Endothelial cell of umbilical vein (primary cell): ENCODE results near the gene RELN. TPM values are rescaled to one million over a fixed set of nuclear protein-coding genes. Genes with fewer than 3 reads are reported as not detected.

ENCODE experiments used
- BruUV-seq: library from RNA; stranded (reverse); fragments of 400-500 nt; replicated peaks from 2 replicates; lab custom pipeline; 2021; lab: Mats Ljungman, UMichigan
- CTCF ChIA-PET: fragments of 300-600, 350-600 bp; sonication (Branson Sonifier 250); formaldehyde crosslinking; loops from one replicate; lab custom pipeline; 2021; ENCODE audit warnings: antibody characterized with exemption, inconsistent platforms; lab: Charles Lee
- POLR2A ChIA-PET: fragments of 300-600, 350-600 bp; sonication (Branson Sonifier 250); formaldehyde crosslinking; loops from one replicate; lab custom pipeline; 2021; ENCODE audit warnings: antibody characterized with exemption, inconsistent platforms; lab: Charles Lee
- DNase-seq: peaks from one replicate; pipeline ENCODE4 v3.0.0-alpha.2; 2011; ENCODE audit warnings: low read depth, low spot score
- FAIRE-seq: peaks from 2 replicates; lab custom pipeline; 2011; peaks lifted over from hg19 to GRCh38; lab: Jason Lieb, UNC
- H2AFZ ChIP-seq: 2 replicates; pipeline ENCODE4 v1.6.0; 2012; ENCODE audit warnings: low read depth, low read length, control low read depth, inconsistent platforms
- H3K27ac ChIP-seq: 2 replicates; pipeline ENCODE4 v1.5.1; 2011; ENCODE audit warnings: low read depth, mild to moderate bottlenecking, control low read depth, low read length, moderate library complexity; ENCODE audit not compliant: insufficient read depth
- H3K27me3 ChIP-seq, 2 experiments: 2 replicates each; pipeline versions ENCODE4 v1.6.0 to v1.6.1; 2011; ENCODE audit warnings: low read length in 2 of 2, mixed read lengths in 1 of 2; ENCODE audit not compliant: control insufficient read depth in 2 of 2, insufficient read depth in 2 of 2
- H3K36me3 ChIP-seq, 2 experiments: 2 replicates in 1 of 2; 3 replicates in 1 of 2; pipeline ENCODE4 v1.5.1; 2011; ENCODE audit warnings: low read length in 2 of 2, mild to moderate bottlenecking in 1 of 2, moderate library complexity in 1 of 2; ENCODE audit not compliant: control insufficient read depth in 2 of 2, insufficient read depth in 2 of 2; ENCODE audit errors: extremely low read depth in 1 of 2
- H3K4me1 ChIP-seq: 3 replicates; pipeline ENCODE4 v1.5.1; 2011; ENCODE audit warnings: mild to moderate bottlenecking, low read length; ENCODE audit not compliant: control insufficient read depth, insufficient read depth; ENCODE audit errors: extremely low read depth
- H3K4me2 ChIP-seq: 2 replicates; pipeline ENCODE4 v1.6.1; 2011; ENCODE audit warnings: low read length, control low read depth, mixed read lengths; ENCODE audit not compliant: insufficient read depth
- H3K4me3 ChIP-seq, 3 experiments: fragments of 200-600 bp in 1 of 3; sonication (generic), shearing (Covaris generic) in 1 of 3; replicated peaks in 1 of 3; 2 replicates each; pipeline ENCODE4 v1.5.1; 2011 to 2016; ENCODE audit warnings: control low read depth in 3 of 3, low read length in 3 of 3, mild to moderate bottlenecking in 2 of 3, inconsistent platforms in 1 of 3, low read depth in 1 of 3, moderate library complexity in 1 of 3; ENCODE audit not compliant: insufficient read depth in 1 of 3
- H3K79me2 ChIP-seq: 2 replicates; pipeline ENCODE4 v1.6.0; 2012; ENCODE audit warnings: low read length, inconsistent platforms; ENCODE audit not compliant: control insufficient read depth, insufficient read depth
- H3K9ac ChIP-seq: replicated peaks from 2 replicates; pipeline ENCODE3; 2011; ENCODE audit warnings: low read length, control low read depth; ENCODE audit not compliant: insufficient read depth; ENCODE audit errors: extremely low read depth
- H3K9me1 ChIP-seq: replicated peaks from 3 replicates; pipeline ENCODE4 v1.6.0; 2011; ENCODE audit warnings: mild to moderate bottlenecking, low read length; ENCODE audit not compliant: control insufficient read depth, insufficient read depth; ENCODE audit errors: extremely low read depth
- H3K9me3 ChIP-seq: replicated peaks from 2 replicates; pipeline ENCODE4 v1.5.1; 2012; ENCODE audit warnings: low read length, inconsistent platforms; ENCODE audit not compliant: control insufficient read depth, insufficient read depth
- H4K20me1 ChIP-seq: replicated peaks from 2 replicates; pipeline ENCODE3; 2011; ENCODE audit warnings: mild to moderate bottlenecking, low read length; ENCODE audit not compliant: control insufficient read depth, insufficient read depth; ENCODE audit errors: extremely low read depth
- EZH2 ChIP-seq: IDR thresholded peaks from 2 replicates; pipeline ENCODE4 v1.6.1; 2012; ENCODE audit warnings: borderline replicate concordance, low read depth, mild to moderate bottlenecking, moderate library complexity, low read length, inconsistent platforms; ENCODE audit not compliant: severe bottlenecking
- FOS ChIP-seq: IDR thresholded peaks from 2 replicates; pipeline ENCODE4 v1.6.1; 2011; ENCODE audit warnings: mild to moderate bottlenecking, low read length, moderate library complexity, borderline replicate concordance; ENCODE audit not compliant: insufficient read depth
- GATA2 ChIP-seq: IDR thresholded peaks from 2 replicates; pipeline ENCODE4 v1.7.0; 2011; ENCODE audit warnings: low read depth, mild to moderate bottlenecking, moderate library complexity, mixed read lengths, low read length; ENCODE audit not compliant: insufficient read length, insufficient read depth
- JUN ChIP-seq: IDR thresholded peaks from 2 replicates; pipeline ENCODE4 v1.6.1; 2011; ENCODE audit warnings: borderline replicate concordance, low read depth; ENCODE audit not compliant: insufficient read length, insufficient read depth
- MAX ChIP-seq: IDR thresholded peaks from 2 replicates; pipeline ENCODE4 v1.6.1; 2011; ENCODE audit not compliant: insufficient read depth, insufficient read length
- MYC ChIP-seq: IDR thresholded peaks from one replicate; pipeline ENCODE4 v1.6.1; 2011; ENCODE audit warnings: mild to moderate bottlenecking, low read depth, low read length
- POLR2A ChIP-seq: IDR thresholded peaks from 2 replicates; pipeline ENCODE4 v1.6.1; 2012; ENCODE audit warnings: low read depth, mild to moderate bottlenecking, control low read depth, low read length
- POLR2AphosphoS5 ChIP-seq: IDR thresholded peaks from 2 replicates; pipeline ENCODE4 v1.6.1; 2012; ENCODE audit warnings: low read depth, mild to moderate bottlenecking, control low read depth, low read length, moderate library complexity; ENCODE audit not compliant: insufficient read depth
- dilution Hi-C: fragments of 300-500 bp; cut with MboI; formaldehyde crosslinking; loops from one replicate; pipeline ENCODE4 v1.15.0; 2019; ENCODE audit warnings: low sequenced_read_pairs; ENCODE audit not compliant: extremely low pct_ligation_motif_present
- intact Hi-C: fragments of 100-400 bp; cut with micrococcal nuclease; formaldehyde crosslinking; loops from one replicate; pipeline ENCODE4 v1.10.0; 2022
- polyA plus RNA-seq, 4 experiments: library from polyadenylated mRNA; depleted of rRNA in 3 of 4; stranded (reverse) in 3 of 4; unstranded in 1 of 4; fragments of >200 nt; gene quantifications; 2 replicates each; pipeline versions ENCODE4 v1.2.1 to v1.2.3, GENCODE V29; 2011 to 2012; ENCODE audit warnings: missing spikeins in 1 of 4
- total RNA-seq: library from RNA; stranded (reverse); gene quantifications from 2 replicates; pipeline ENCODE4 v1.2.3, GENCODE V29; 2021
- TF ChIP-seq, protein P1 (sequence below), 2 donors: IDR thresholded peaks; 1 replicate in 1 of 2; 2 replicates in 1 of 2; pipeline ENCODE4 v1.5.1; 2011; ENCODE audit warnings: low read length in 2 of 2, mild to moderate bottlenecking in 2 of 2, moderate library complexity in 2 of 2, control low read depth in 1 of 2, inconsistent platforms in 1 of 2, low read depth in 1 of 2; ENCODE audit not compliant: insufficient read depth in 1 of 2; ENCODE audit errors: extremely low read depth in 1 of 2

The RELN gene
- total and polyA plus RNA-seq, 2 donors (not counting 3 experiments of a cell fraction or from before 2014, with no cell fraction given): 0.15 to 0.22 TPM

DNA sequence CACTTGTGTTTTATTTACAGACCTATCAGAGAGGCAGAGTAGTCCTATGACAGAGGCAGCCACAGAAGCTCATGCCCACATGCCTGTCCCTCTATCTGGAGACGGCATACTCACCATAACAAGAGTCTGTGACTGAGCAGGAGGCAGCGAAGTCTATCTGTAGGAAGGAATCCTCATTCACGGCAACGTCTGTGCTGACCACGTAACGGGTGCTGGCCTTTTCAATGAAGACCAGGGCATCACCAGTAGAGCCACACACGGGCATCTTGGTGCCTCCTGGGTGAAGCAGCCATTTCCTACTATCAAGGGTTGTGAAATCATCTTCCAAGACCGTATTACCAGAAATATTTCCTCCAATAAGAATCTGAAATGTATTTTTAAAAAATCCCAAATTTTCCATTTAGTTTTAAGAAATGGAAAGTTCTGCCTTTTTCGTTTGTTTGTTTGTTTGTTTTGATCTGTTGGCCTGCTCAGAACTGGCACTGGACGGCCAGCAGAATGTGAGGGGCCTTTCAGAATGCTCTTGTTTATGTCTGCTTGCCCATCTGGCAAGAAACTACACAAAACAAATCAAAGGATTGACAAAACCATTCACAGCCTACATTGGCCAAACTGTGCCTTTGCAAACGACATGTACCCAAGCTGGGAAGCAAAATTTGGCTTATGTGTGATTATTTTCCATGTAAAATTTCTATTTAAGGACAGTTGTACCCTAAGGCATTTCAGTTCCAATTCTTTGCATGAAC, 450.3 kb downstream of the RELN start:
- TF ChIP-seq MAX (no peak), GATA2 (no peak), JUN (no peak), POLR2AphosphoS5 (no peak), MYC (no peak), POLR2A (no peak), FOS (no peak), EZH2 (no peak)
- TF ChIP-seq, protein P1, sequence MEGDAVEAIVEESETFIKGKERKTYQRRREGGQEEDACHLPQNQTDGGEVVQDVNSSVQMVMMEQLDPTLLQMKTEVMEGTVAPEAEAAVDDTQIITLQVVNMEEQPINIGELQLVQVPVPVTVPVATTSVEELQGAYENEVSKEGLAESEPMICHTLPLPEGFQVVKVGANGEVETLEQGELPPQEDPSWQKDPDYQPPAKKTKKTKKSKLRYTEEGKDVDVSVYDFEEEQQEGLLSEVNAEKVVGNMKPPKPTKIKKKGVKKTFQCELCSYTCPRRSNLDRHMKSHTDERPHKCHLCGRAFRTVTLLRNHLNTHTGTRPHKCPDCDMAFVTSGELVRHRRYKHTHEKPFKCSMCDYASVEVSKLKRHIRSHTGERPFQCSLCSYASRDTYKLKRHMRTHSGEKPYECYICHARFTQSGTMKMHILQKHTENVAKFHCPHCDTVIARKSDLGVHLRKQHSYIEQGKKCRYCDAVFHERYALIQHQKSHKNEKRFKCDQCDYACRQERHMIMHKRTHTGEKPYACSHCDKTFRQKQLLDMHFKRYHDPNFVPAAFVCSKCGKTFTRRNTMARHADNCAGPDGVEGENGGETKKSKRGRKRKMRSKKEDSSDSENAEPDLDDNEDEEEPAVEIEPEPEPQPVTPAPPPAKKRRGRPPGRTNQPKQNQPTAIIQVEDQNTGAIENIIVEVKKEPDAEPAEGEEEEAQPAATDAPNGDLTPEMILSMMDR (IDR thresholded peaks at IDR 0.05; ENCODE audit: extremely low read depth in 1 of 2, insufficient read depth in 1 of 2, low read depth in 1 of 2, low read length in 2 of 2): no peak
- Histone ChIP-seq H3K27ac (no peak overlapping the region), H2AFZ (no peak overlapping the region), H4K20me1 (no peaks in the 10 kb centered on the region), H3K4me1 (no peaks in the 10 kb centered on the region), H3K4me3 (no peak overlapping the region), H3K79me2 (no peaks in the 10 kb centered on the region), H3K4me2 (no peak overlapping the region), H3K9me1 (no peaks in the 10 kb centered on the region), H3K27me3 (peaks cover 0 to 2% of the 10 kb centered on the region in 2 experiments), H3K36me3 (no peaks in the 10 kb centered on the region), H3K9ac (no peak overlapping the region), H3K9me3 (no peaks in the 10 kb centered on the region)
- no TSS peak for BruUV-seq
- intact Hi-C loops (no loop called here), dilution Hi-C loops (no loop called here)
- FAIRE-seq (no peak), DNase-seq (no peak)
- ChIA-PET CTCF (no interaction called here), POLR2A (no interaction called here)
